HG03565 (cell line): ENCODE measurements around the gene SPATS2L.

Experiments
- ATAC-seq: cut with Tn5 transposase; IDR thresholded peaks from one replicate; pipeline ENCODE4 v1.9.1; 2021; ENCODE audit warnings: mild to moderate bottlenecking, moderate library complexity; ENCODE audit not compliant: unreplicated experiment

SPATS2L gene

DNA sequence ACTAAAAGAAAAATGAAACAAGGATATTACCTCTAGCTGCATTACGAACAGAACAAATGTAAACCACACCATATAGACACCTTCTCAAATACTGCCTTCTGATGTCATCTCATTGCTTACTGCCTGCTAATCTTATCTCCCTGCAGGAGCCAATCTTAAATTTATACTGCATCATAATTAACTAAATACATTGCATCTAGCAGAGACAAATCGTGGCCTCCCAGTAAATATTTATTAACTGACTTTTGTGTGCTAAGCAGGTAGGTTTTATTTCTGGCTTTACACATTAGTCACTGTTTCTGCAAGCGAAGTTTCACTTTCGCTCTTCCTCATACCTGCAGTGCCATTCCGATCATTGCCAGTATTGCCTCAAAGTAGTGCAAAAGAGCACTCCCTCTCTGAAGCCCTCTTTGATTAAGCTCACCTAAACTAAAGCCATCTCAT, 67.5 kb downstream of the SPATS2L start:
- peak; percentile 96 for ATAC-seq

DNA sequence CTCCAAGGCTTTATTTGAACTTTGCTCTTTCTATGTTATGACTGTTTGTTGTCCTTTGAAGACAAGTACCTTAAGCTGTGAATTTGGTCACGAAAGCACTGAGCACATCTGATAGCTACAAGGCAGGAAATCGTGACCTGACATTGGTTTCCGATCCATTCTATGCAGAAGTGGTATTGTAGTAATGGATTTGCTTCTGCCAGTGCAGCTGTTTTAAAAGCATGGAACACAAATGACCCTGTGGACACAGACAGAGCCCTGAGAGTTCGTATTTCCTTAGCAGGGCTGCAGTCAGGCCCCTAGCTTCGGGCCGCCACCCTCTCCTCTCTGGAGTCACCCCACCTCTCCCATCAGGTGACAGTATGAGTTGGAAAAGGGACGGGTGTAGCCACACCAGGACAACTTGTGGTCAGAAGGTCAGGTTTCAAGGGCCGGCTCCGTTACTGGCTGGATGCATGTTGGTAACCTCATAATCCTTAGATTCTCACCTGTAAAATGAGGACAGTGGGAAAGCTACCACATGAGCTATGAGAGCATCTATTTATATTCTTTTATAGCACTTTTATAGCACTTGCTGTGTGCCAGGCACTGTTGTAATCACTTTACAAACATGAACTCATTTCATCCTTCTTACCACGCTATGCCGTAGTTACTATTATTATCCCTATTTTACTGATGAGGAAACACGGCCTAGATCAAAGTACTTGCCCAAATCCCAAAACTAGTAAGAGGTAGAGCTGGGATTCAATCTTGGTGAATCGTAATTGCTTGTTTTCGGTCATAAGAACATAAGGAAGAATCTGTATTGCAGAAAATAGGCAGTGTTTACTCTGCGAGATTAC, 70.2 kb downstream of the SPATS2L start:
- no peak for ATAC-seq

DNA sequence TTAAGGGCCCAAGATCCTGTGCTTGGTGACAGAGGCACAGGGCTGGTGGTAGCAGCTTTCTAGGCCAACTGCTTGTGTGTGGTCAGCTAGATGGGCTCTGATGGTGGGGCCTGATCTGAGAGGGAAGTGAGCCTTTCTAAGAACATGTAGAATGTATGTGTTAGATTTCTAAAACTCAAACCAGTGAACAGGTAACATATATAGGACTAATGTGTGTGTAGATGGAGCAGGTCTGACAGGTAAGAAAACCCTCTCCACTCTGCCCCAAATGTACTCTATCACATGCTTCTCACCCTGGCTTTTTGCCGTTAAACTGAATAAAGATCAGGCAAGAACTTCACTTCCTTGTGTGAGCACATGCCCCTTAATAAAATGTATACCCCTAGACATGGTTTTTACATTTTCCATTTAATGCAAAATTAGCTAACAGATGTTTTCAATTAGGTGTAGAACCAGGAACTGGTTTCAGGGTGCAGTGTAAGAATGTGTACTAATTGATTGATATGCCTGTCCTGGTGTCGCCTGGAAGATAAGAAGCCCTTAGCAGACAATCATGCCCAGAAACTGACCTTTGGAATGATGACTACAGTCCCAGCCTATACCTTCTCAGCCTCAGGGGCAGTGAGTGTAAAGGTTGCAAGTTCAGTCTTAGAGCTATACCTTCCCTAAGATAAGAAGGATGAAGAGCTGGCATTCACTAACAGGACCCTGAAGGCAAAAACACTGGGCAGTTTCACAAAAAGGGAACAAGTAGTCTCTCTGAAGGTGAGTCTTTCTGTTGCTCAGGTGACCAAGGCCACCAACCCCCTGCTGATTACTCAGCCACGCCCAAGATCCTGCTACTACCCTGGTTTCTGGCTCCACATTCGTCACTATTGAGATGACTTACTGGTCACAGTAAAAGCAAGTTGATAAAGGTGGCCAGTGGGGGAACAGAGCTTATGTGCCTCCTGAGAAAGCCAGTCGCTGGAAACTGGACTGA, 71.2 kb downstream of the SPATS2L start:
- no peak for ATAC-seq

DNA sequence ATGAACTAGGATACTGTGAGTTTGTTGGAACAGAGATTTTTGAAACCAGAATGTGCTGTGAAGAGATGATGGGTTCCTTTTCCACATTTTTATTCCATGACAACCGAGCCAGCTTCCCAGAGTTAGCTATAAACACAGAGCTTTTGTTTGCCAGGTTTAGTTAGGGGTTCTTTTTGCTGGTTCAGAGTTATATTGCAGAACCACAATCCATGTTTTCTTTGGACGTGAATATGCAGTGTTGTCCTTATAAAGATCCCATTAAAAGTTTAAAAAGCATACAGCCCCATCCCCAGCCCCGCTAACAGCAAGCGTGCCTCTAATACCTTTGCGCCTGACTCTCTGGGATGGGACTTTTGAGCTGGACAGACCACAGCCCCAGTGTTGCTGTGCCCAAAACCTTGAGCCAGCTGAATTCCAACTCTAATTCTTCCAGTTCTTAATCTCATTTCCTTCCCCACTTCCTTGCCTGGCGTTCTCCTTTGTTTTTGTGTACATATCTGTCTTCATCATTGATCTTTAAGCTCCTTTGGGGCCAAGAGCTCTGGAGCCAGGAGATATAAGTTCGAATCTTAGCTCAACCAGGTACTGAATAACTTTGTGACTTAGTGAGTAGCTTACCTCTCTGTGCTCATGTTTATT, 72.3 kb downstream of the SPATS2L start:
- no peak for ATAC-seq

GRCh38 chr2:200379481-200380090, 73.1 kb downstream of the SPATS2L start:
- no peak for ATAC-seq

- ATAC-seq, result no peak
Measured at GRCh38 chr2:200380091-200380561, 73.6 kb downstream of the SPATS2L start.

- no peak for ATAC-seq
Measured at GRCh38 chr2:200380833-200381542, 74.5 kb downstream of the SPATS2L start.

- no peak for ATAC-seq
Measured at GRCh38 chr2:200382874-200383273, 76.4 kb downstream of the SPATS2L start.

DNA sequence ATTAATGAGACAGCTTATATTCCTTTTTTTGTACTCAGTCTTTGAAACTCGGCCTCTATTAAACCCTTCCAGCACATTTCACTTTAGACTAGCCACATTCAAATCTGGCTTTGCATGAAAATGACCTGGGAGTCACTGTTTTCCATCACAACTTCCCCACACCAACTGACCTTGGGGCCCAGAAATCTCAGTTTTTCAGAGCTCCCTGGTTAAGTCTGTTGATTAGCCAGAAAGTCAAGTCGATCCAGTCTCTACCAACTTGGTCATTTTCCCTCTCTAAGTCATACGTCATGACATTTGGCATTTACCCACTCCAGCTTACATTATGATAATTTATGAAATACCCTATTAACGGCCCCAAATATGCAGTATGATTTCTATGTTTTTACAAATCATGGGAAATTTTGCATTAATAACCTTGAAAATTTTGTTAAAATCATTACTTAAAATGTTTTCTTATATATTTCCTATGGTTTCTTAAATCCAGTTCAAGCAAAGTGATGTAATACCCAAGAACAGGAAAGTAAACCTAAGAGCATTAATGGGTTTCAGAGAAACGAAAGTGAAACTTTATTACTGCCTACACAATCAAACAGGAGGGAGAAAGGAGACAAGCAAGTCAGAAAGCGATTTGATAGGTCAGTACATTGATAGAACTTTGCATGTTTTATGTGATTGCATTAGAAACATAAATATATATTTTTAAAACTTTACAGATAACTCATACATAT, 77.1 kb downstream of the SPATS2L start:
- ATAC-seq, result peak; percentile 74

- ATAC-seq, result no peak
Measured at GRCh38 chr2:200385063-200385635, 78.7 kb downstream of the SPATS2L start.

GRCh38 chr2:200393191-200393590, 86.7 kb downstream of the SPATS2L start:
- ATAC-seq, result no peak

DNA sequence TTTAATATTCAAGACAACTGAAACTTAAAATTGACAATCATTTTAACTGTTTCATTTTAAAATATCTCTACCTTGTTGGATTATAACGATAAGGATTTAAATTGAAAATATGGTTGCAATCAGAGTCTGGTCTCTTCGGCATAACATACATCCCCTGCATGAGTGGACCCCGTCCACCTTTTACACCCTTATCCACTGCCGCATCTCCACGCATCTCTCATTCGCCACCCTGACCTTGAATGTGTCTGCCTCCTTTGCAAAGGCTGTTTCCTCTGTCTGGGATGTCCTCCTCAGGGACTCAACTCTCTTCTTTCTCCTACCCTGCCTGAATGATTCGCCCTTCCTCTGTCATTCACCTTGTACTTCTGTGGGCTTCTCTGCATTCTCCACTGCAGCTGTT, 87.6 kb downstream of the SPATS2L start:
- no peak for ATAC-seq

GRCh38 chr2:200396781-200397242, 90.3 kb downstream of the SPATS2L start:
- ATAC-seq, result no peak

- ATAC-seq, result no peak
Measured at GRCh38 chr2:200397785-200398184, 91.3 kb downstream of the SPATS2L start.

DNA sequence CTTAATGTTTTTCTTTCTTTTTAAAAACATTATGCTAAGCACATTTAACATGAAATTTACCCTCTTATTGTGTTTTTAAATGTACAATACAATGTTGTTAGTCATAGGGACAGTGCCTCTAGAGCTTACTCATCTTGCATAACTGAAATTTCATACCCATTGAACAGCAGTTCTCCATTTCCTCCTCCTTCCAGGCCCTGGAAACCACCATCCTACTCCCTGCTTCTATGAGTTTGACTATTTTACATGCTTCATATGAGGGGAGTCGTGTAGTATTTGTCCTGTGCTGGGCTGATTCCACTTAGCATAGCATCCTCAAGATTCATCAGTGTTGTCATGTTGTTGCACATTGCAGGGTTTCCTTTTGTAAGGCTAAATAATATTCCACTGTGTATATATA, 92.6 kb downstream of the SPATS2L start:
- ATAC-seq, result no peak

DNA sequence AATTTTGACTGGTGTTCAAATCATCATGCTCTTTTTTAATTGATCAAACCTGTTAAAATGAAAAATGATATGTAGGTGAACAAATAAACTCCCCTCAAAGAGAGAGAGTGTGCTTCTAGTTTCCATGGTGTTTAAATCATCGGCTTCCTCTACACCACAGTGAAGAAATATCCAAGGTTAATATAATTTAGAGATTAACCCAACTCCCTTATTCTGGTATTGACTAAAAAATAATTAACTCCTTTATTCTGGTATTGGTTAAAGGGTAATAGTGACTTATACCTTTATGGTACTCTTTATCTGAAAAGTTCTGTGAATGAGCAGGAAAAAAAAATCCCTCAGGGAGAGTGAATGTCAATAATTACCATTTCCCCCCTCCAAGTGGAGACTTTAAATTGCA, 93.1 kb downstream of the SPATS2L start:
- no peak for ATAC-seq

DNA sequence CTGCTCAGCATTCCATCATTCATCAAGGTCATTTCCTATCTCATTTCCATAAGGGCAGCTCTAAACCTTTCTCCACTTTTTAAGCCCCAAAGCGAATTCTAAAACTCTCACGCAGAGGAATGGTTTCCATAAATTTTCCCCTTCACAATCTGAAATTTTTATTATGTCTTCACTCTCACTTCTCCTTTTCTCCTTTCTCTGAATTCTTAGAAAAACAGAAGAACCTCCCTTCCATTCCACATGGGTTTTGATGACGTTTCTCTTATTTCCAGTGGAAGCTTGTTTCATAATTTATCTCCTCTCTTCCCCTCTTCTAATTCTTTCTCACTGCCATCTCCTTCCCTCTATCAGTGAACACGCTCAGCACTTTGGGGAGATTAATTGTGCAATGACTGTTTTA, 97.3 kb downstream of the SPATS2L start:
- no peak for ATAC-seq

DNA sequence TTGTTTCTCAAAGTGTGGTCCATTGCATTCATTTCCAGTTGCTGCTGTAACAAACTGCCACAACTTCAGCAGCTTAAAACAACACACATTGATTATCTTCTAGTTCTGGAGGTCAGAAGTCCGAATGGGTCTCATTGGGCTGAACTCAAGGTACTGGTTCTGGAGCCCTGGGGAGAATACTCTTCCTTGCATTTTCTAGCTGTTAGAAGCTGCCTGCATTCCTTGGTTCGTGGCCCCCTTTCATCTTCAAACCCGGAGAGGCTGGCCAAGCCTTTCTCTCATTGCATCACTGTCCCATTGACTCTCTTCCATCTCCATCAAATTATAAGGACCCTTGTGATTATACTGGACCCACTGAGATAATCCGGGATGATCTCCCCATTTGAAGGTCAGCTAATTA, 98.1 kb downstream of the SPATS2L start:
- no peak for ATAC-seq
